ENCODE measurements around the gene KLF6. TPM values are rescaled to one million over a fixed set of nuclear protein-coding genes. Genes with fewer than 3 reads are reported as not detected.

Gene KLF6
- total and polyA plus RNA-seq, 2 experiments from 2014 or later = 19.6 to 35.4 TPM

DNA sequence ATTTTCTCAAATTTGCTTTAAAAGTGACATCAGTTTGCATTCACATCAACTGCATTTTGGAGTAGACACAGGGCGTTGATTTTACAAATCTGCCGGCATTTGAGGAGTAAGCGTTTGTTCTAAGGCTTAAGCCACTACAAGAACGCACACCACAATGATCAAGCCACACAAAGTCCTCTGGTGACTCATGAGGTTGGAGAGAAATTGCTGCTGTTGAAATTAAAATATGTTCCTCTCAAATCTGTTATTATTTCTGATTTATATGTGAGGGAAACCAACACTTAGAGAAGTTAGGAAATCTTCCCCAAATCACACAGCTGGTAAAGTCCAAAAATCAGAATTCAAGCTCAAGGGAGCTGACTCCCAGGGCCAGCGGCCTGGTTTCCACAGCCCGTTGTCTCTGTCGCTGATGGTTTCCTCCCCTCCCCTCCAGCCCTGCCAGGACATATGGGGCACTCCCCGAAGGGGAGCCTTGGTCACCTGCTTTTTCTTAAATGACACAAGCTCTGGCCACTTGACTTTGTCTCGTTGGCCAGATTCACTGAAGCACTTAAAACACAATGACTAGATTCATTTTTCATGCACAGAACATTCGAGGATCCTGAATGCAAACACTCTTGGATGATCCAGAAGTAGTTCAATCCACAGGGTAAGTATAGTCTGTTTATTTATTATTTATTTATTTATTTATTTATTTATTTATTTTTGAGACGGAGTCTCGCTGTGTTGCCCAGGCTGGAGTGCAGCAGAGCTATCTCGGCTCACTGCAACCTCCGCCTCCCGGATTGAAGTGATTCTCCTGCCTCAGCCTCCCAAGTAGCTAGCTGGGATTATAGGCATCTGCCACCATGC lies 29.2 kb upstream of the KLF6 start (continued):
- TF ChIP-seq ZNF462 (CRISPR knock-in tag; IDR thresholded peaks at IDR 0.05) (no peak), POLR2AphosphoS5 (IDR thresholded peaks at IDR 0.05; ENCODE audit: low read depth) (no peak), EZH2phosphoT487 (IDR thresholded peaks at IDR 0.05; ENCODE audit: unreplicated experiment) (no peak), ZNF114 (CRISPR knock-in tag; IDR thresholded peaks at IDR 0.05) (no peak), ZNF331 (CRISPR knock-in tag; IDR thresholded peaks at IDR 0.05; ENCODE audit: low read depth) (no peak), CREB1 (CRISPR knock-in tag; IDR thresholded peaks at IDR 0.05; ENCODE audit: low read depth) (no peak), NANOG (IDR thresholded peaks at IDR 0.05; ENCODE audit: borderline replicate concordance) (no peak), STAT1 (IDR thresholded peaks at IDR 0.05; ENCODE audit: unreplicated experiment) (no peak)
- TF ChIP-seq, protein P1, sequence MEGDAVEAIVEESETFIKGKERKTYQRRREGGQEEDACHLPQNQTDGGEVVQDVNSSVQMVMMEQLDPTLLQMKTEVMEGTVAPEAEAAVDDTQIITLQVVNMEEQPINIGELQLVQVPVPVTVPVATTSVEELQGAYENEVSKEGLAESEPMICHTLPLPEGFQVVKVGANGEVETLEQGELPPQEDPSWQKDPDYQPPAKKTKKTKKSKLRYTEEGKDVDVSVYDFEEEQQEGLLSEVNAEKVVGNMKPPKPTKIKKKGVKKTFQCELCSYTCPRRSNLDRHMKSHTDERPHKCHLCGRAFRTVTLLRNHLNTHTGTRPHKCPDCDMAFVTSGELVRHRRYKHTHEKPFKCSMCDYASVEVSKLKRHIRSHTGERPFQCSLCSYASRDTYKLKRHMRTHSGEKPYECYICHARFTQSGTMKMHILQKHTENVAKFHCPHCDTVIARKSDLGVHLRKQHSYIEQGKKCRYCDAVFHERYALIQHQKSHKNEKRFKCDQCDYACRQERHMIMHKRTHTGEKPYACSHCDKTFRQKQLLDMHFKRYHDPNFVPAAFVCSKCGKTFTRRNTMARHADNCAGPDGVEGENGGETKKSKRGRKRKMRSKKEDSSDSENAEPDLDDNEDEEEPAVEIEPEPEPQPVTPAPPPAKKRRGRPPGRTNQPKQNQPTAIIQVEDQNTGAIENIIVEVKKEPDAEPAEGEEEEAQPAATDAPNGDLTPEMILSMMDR (conservative IDR thresholded peaks at IDR 0.05; ENCODE audit: low read depth in 2 of 2) = no peak
